ENCODE data around the gene GPR146. TPM values are rescaled to one million over a fixed set of nuclear protein-coding genes. Genes with fewer than 3 reads are reported as not detected.

GPR146 gene
- total and polyA plus RNA-seq, 9 of the 15 experiments (the other 6 are each of a cell fraction or from before 2014, with no cell fraction given), result 0.22 to 3.6 (median 0.64) TPM; not detected in 2

- TF ChIP-seq ZNF518B (CRISPR knock-in tag; IDR thresholded peaks at IDR 0.05) (no peak), XRCC3 (IDR thresholded peaks at IDR 0.05) (no peak), SNAPC5 (CRISPR knock-in tag; IDR thresholded peaks at IDR 0.05) (no peak), SREBF1 (IDR thresholded peaks at IDR 0.05; ENCODE audit: borderline replicate concordance, low read depth, low read length) (no peak), GTF2B (IDR thresholded peaks at IDR 0.05; ENCODE audit: extremely low read depth, insufficient read length) (no peak), FOSL1 (tag; conservative IDR thresholded peaks at IDR 0.05) (no peak), ELF2 (CRISPR knock-in tag; IDR thresholded peaks at IDR 0.05) (no peak), STAT5B (CRISPR knock-in tag; IDR thresholded peaks at IDR 0.05) (no peak)
Observed at GRCh38 chr7:1106063-1106792, 61.9 kb downstream of the GPR146 start (continued).
